GM18511 (cell line): ENCODE measurements around the gene LRFN2.

Source experiments
- ATAC-seq: cut with Tn5 transposase; IDR thresholded peaks from one replicate; pipeline ENCODE4 v1.9.1; 2021; ENCODE audit warnings: mild to moderate bottlenecking, moderate library complexity; ENCODE audit not compliant: unreplicated experiment

Gene LRFN2

DNA sequence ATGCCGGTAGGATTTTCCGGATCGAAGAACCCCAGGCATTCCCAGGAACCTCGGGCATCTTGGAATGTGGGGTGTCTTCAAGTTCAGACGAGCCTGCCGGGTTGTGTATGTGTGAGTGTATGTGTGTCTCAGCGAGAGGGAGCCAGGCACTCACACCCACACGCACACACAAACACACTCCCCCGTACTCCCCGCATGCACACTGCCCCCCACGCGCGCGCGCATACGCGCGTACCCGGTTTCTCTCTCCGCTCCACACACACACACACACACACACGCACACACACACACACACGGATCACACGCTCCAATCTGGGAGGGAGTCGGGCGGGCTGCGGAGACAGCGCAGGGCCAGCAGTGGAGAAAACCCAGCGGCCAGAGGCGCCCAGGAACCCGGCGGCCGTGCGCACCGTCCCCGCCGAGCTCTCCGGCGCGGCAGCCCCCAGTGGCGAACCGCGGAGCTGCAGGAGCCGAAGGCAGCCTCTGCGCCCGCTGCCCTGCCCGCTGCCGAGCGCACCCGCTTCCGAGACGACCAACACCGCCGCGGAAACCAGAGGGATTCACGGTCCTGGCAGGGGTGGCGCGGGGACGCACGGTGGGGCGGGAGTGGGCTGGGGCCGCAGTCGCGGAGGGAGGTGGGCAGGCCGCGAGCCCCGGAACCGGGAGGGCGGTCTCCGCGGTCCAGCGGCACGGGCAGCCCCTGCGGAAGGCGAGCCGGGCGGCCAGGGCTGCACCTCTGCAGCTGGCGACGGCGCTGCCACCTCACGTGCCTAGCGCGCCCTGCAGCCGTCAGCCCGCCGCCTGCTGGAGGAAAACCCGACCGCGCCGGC lies at the start of gene LRFN2:
TSS of gene LRFN2 (minus strand) at position 125 of the 830 bp plus-strand sequence.
- ATAC-seq, result peak; percentile 76

GRCh38 chr6:40634429-40634828 lies 47.3 kb upstream of the LRFN2 start:
- ATAC-seq, result no peak

DNA sequence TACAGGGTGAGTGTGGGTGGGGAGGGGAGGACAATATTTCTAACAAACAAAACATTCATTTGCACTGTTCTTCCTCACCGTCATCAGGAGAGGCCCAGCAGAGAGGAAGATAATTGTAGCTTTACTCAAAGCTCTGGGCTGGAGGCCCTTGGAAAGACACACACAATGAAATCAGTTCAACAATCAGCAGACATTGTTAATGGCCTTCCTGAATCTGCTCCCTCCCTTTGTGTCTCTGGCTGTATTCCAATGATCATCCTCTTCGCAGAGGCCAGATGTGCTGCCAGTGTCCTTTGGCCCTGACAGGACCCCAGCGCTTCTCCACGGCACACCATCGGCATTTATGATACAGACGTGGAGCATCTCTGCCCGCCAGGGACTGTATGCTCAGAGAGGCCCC lies 44.6 kb upstream of the LRFN2 start:
- ATAC-seq, result no peak

- ATAC-seq, result no peak
Measured at GRCh38 chr6:40630488-40630887, 43.3 kb upstream of the LRFN2 start.

DNA sequence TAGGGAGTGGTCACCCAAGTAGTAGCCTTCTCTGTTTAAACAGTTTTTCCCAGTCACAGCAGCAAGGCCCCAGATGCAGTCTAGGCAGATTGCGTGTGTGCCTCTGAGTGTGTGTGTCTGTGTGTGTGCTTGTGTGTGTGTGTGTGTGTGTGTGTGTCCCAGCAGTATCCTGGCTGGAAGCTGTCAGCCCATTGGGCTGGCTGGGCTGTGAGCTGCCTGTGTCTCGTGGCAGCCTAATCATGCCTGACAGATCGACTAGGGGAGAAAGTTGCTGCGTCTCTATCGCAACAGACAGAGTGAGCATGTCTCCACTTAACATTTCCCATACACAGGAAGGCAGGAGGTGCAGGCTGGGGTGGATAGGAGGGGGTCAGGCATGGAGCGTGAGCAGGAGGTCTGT lies 42.9 kb upstream of the LRFN2 start:
- ATAC-seq, result no peak

DNA sequence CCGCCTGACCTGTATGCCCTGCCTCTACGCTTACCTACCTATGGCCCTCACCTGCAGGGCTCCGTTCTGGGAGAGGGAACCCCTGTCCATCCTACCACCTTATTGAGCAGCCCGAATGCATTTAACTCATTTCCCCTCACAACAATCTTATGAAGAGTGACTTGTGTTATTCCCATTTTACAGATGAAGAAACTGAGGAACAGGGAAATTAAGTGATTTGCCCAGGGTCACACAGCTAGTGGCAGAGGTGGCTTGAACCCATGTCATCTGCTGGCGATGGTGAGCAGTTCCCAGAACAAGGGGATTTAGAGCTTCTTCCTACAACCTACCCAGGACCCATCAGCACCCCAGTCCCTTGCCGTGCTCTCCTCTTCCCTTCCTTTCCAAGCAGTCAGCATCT lies 42.3 kb upstream of the LRFN2 start:
- ATAC-seq, result no peak

DNA sequence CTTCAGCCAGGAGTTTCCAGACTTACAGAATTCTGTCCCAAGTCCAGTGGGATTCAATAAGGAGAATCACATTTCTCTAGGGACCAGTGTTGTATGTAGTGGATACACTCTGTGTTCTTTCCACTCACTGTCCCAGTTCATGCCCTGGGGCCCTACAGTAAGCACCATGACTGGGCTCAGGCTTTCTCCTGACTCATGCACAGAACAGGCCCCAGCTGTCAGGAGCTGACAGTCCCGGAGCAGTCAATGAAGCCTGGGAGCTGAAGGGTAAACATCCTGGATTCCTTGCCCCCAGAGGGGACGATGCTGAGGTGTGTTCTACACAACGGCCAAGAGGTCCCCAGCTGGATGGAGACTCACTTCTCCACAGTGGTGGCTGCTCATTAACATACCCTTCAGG lies 40.2 kb upstream of the LRFN2 start:
- no peak for ATAC-seq

DNA sequence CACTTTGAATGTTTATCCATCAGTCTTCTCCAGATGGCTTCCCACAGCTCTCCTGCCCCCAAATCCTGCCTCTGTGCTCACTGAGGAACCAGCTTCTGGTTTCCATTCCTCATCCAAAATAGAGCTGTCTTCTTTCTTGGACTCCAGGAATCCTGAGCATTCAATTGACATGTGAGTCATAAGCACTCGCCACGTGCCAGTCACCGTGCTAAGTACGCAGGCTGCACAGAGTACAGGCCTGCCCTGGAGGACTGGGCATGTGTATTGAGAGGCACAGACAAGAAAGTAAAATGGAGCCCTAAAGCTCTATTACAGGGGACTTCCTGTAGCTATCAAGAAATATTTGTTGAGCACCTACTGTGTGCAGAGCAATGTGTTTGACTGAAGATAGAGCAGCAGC lies 39.7 kb upstream of the LRFN2 start:
- ATAC-seq, result no peak

- ATAC-seq, result no peak
Measured at GRCh38 chr6:40623932-40624331, 36.8 kb upstream of the LRFN2 start.

GRCh38 chr6:40623178-40623577 lies 36.0 kb upstream of the LRFN2 start:
- no peak for ATAC-seq

DNA sequence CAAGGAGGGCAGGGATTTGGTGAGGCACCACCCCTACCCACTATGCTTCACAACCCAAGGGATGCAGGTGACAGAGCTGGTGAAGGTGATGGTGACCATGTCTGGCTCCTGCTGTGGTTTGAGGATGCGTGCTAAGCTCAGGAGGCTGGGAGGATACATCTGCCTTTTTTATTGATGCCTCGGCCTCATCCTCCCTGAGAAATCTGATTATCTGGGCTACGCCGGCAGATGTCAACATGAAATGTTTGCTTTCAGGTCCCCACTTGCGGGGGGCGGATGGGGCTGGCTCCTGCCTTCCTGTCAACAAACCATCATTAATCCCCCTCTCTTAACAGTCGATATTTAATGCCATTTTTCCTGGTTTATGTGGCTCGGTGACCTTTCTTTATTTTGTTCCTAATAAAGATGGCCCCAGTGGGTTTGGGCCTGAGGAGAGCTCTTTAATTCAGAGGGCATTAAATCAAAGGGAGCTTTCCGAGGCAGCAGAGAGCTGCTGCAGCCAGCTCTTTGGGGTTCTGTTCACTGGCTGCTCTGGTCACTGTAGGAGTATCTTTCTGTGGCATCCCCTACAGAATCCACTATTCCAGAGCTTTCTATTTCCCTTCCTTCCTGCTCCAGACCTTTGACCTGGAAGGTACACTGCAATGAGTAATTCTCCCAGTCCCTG lies 33.5 kb upstream of the LRFN2 start:
- ATAC-seq, result no peak

DNA sequence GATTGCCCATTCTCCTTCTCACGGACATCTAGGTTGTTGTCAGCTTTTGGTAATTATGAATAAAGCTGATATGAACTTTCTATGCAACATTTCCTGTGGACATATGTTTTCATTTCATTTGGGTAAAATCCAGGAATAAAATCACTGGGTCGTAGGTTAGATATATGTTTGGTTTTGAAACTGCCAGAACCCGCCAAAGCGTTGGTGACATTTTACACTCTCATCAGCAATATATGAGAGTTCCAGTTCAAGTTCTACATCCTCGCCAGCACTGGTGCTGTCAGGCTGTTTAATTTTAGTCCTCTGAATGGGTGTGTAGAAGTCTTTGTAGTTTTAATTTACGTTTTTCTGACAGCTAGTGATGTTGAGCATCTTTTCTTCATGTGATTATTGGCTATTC lies 27.5 kb upstream of the LRFN2 start:
- ATAC-seq, result no peak

GRCh38 chr6:40611912-40612311 lies 24.7 kb upstream of the LRFN2 start:
- ATAC-seq, result no peak

DNA sequence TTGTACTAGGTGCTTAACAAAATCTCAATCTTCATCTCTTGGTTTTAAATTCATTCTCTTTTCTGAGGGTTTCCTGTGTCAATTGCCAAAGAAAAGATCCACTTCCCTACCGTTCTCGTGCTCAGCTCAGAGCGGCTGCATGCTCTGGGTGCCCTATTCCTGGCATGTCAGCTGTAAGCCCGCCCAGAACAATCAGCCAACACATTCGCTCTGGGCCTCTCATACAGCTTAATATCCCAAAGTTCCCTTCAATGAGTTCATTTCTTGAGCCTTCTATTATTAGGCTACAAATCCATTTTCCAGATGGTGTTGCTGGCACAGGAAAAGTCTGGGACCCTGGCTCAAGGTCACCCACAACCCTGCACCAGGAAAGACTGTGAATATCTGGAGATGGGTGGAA lies 24.3 kb upstream of the LRFN2 start:
- ATAC-seq, result no peak

GRCh38 chr6:40610229-40610628 lies 23.1 kb upstream of the LRFN2 start:
- ATAC-seq, result no peak

DNA sequence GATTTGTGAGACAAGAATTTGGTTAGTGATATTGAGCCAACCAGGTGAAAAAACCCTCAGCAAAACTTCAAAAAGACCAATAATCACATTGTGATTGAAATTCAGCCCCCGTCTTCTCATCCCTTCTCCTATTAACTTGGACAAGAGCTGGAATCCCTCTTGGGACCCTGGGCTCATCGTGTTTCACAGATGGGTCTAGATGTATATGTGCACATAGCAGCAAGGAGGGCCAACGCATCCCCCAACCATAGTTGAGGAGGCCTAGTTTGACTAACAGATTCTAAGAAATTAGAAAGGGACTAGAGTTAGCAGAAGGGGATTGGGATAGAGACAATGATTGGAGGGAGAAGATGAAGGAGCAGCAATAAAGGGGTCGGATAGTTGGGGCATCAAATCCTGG lies 19.8 kb upstream of the LRFN2 start:
- ATAC-seq, result no peak

DNA sequence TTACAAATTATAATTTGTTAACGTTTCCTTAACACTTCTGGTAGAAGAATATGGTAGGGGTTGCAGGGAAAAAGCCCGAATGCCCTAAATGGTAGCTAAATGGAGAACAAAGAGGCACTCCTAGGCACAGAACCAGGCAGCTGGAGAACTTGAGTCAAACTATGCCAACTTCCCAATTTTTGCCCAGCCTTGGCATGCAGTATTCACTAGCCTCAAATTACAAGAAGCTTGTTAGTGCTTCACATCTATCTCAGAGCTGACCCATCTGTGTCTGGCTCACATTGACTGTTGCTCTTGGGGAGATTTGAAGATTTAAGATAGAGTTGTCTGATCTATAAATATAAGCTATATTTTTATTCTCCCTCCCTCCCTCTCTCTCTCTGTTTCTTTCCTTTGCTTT lies 19.4 kb upstream of the LRFN2 start:
- no peak for ATAC-seq

- ATAC-seq, result no peak
Measured at GRCh38 chr6:40604082-40604481, 16.9 kb upstream of the LRFN2 start.

DNA sequence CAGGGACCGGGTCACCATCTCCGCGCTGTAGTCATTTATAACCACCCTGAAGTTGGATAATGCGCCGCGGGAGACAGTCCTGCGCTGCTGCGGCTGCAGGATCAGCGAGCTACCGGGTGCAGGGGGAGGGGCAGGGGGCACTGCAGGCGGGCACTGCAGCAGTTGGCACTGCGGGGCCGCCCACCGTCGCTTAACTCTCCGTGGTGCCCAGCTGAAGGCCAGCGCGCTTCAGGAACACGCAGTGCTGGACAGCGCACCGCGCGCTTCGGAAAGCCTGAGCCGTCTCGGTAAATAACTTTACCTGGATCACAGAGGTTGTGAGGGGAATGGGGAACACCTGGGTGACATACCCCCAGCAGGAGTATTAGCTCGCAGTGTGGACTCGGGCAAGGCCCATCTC lies 12.4 kb upstream of the LRFN2 start:
- no peak for ATAC-seq

- no peak for ATAC-seq
Measured at GRCh38 chr6:40598516-40598915, 11.4 kb upstream of the LRFN2 start.

GRCh38 chr6:40597301-40597700 lies 10.1 kb upstream of the LRFN2 start:
- no peak for ATAC-seq

DNA sequence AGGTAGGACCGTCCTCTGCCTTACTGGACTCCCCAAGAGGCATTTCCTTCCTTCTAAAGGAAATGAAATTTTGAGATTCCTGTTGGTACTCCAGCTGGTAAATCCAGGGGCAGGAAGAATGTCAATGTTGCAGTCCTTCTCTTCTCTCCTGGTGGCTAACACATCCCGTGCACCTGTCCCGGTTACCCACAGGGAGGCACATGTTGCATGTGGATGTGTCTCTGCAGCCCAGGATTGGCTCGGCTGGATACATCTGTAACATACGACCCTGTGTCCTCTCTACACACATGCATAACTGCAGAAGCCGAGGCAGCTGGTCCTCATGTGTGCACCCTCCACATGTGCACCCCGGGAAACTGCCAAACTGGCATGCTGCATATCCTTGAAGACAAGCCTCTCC lies 1.3 kb upstream of the LRFN2 start:
- no peak for ATAC-seq

DNA sequence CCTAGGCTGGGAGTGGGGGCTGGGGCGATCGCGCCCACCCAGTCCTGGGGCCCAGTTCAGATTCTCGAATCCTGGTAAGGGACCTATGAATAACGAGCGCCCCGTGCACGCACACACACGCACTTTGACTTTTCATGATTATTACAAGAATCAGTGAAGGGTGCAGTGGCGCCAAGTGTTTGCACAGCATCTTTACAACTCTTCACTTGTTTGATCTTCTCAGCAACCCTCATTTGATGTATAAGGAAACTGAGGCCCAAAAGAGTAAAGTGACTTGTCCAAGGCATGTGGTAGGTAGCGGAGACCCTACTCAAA lies 863 bp upstream of the LRFN2 start:
- no peak for ATAC-seq
